HS-5 (cell line): ENCODE measurements around the gene LRRC73.
"Not testable (repeated sequence)": the region's sequence is repeated elsewhere in the genome, so short reads cannot be mapped to it uniquely, and the experiment has no call there.

Experiments used
- DNase-seq: peaks from one replicate; pipeline ENCODE4 v3.0.0-alpha.2; 2012; ENCODE audit warnings: low read depth

Gene LRRC73

GRCh38 chr6:43461936-43462335 lies 48.2 kb downstream of the LRRC73 start:
- DNase-seq: no peak

- no peak for DNase-seq
Observed at GRCh38 chr6:43460032-43460431, 50.1 kb downstream of the LRRC73 start.

GRCh38 chr6:43459535-43459934 lies 50.6 kb downstream of the LRRC73 start:
- DNase-seq: no peak

GRCh38 chr6:43458154-43458553 lies 52.0 kb downstream of the LRRC73 start:
- DNase-seq: not testable (repeated sequence)

- no peak for DNase-seq
Observed at GRCh38 chr6:43457643-43458042, 52.5 kb downstream of the LRRC73 start.
